ENCODE measurements around the gene CRK. TPM values are rescaled to one million over a fixed set of nuclear protein-coding genes. Genes with fewer than 3 reads are reported as not detected.

The CRK gene
- total RNA-seq, 2 donors from 2014 or later: 36.0 to 49.8 TPM

DNA sequence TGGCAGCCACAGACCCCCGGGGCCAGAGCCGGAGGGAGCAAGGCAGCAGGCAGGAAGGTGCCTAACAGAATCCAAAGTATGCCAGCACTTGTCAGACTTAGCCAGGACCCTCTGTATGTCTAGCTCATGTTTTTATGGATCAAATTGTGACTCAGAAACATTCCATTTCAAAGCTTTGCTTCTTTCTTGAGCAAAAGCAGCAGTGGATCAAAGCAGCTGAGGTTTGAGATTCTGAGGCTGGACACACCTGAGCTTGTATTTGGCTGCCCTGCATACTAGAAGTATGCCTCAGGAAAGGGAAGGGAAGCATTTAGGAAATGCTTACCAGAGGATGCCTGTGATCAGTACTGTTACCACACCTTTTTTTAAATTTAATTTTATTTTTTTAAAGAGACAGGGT, 42.2 kb upstream of the CRK start:
- peaks cover 8% of the 10 kb centered on the region for H3K36me3 ChIP-seq
- no peak overlapping the region for H3K27ac ChIP-seq
- H3K4me1 ChIP-seq: peaks cover 0 to 64% of the 10 kb centered on the region in 2 donors
- no peaks in the 10 kb centered on the region for H3K27me3 ChIP-seq
- no peaks in the 10 kb centered on the region for H3K9me3 ChIP-seq
- DNase-seq (ENCODE audit: low spot score): no peak
- TF ChIP-seq, protein P1, sequence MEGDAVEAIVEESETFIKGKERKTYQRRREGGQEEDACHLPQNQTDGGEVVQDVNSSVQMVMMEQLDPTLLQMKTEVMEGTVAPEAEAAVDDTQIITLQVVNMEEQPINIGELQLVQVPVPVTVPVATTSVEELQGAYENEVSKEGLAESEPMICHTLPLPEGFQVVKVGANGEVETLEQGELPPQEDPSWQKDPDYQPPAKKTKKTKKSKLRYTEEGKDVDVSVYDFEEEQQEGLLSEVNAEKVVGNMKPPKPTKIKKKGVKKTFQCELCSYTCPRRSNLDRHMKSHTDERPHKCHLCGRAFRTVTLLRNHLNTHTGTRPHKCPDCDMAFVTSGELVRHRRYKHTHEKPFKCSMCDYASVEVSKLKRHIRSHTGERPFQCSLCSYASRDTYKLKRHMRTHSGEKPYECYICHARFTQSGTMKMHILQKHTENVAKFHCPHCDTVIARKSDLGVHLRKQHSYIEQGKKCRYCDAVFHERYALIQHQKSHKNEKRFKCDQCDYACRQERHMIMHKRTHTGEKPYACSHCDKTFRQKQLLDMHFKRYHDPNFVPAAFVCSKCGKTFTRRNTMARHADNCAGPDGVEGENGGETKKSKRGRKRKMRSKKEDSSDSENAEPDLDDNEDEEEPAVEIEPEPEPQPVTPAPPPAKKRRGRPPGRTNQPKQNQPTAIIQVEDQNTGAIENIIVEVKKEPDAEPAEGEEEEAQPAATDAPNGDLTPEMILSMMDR (IDR thresholded peaks at IDR 0.05): no peak
- H3K4me3 ChIP-seq: no peak overlapping the region

DNA sequence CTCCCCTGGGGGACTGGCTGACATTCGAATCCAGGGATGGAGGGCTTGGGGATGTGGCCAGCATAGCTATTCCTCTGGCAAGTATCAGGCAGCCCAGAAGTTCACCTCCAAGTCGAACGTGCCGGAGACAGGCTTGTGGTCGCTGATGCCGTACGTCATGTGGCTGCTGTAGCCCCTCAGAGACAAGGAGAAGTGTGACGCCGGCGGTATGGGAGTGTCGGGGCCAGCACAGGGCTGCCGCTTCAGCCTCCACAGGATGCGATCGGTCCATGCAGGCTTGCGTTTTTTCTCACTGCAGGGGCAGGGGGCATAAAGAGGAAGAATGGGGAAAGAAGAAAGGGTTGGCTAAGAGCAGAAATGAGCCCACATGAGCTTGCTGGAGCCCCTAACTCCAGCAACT, 41.8 kb upstream of the CRK start:
- Histone ChIP-seq H3K27ac (no peak overlapping the region), H3K27me3 (no peaks in the 10 kb centered on the region), H3K4me3 (no peak overlapping the region), H3K9me3 (no peaks in the 10 kb centered on the region), H3K36me3 (peaks cover 8% of the 10 kb centered on the region), H3K4me1 (peaks cover 0 to 68% of the 10 kb centered on the region in 2 donors)
- DNase-seq (ENCODE audit: low spot score): no peak
- TF ChIP-seq, protein P1 (IDR thresholded peaks at IDR 0.05): no peak

DNA sequence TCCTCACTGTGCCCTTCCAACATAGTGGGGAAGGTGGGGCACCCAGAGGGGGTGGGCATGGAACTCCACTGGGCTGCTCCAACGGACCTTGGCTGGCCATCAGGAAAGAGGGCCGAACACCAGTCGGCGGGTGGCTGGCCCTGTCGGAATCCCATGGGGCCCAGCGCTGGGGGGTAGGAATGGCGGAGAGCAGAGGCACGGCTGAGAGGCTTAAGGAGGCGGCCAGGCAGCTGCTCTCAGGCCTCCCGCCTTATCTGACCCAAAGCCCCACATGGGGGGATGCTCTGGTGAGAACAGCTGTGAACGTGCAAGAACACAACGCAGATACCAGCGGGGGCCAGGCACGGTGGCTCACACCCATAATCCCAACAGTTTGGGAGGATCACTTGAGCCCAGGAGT, 40.8 kb upstream of the CRK start:
- Histone ChIP-seq H3K36me3 (peaks cover 8% of the 10 kb centered on the region), H3K4me1 (peaks cover 0 to 78% of the 10 kb centered on the region in 2 donors), H3K9me3 (no peaks in the 10 kb centered on the region), H3K27ac (peak overlapping the region; percentile 98 to 99), H3K27me3 (no peaks in the 10 kb centered on the region), H3K4me3 (no peak overlapping the region)
- no peak for DNase-seq (ENCODE audit: low spot score)
- TF ChIP-seq, protein P1 (IDR thresholded peaks at IDR 0.05): no peak

DNA sequence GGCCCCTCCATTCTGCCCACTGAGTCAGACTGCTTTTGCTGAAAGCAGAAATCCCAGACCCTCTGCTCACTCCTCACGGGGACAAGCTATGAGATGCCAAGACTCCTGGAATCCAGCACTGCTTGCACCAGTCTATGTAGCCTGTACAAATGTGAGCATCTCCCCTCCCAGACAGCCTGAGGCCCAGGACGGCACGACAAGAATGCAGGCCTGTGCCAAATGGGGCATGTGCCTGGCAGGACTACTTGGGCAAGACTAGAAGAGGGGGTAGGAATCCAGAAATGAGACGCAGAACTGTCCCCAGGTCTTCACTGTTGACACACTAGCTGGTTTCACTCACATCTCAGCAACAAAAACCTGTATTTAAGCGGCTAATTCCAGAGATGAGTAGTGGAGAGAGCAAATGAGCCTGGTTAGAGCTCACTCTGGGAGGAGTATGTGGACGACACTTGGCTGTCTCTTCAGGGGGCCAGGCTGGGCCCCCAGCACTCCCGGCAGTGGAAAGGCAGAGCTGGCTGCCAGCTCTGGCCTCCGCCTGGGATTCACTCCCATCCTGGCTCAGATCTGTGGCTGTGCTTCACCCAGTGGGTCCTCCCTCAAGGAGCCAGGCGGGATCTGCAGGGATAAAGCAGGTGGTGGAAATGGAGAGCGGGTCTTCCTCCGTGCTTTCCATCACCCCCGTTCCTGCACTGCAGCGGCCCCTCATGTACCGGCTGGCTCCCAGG, 39.4 kb upstream of the CRK start:
- Histone ChIP-seq H3K36me3 (peaks cover 8% of the 10 kb centered on the region), H3K4me3 (no peak overlapping the region)

DNA sequence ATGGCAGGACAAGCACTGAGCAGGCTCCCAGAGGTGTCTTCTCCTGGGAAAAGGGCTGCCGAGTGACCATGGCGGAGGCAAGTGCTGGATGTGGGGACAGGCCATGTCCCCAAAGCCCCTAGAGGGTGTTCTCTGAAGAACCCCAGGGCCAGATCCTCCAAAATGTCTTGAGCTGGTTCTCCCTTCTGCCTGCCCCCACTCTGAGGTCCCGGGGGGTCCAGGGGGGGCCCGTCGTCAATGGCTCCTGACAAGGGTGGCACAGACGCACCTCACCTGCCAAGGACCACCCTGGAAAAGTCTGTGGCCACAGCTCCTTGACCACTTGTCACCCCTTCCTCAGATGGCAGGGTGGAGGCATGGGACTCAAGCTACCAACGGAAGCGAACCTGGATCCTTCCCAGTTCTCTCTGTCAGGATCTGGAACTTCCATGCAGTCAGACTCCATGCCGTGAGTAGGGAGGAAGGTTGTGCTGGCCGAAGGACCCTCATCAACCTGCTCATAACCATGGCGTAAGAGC, 38.8 kb upstream of the CRK start:
- TF ChIP-seq, protein P1 (IDR thresholded peaks at IDR 0.05): no peak
- H3K4me3 ChIP-seq: no peak overlapping the region

More for the DNA sequence above, 39.4 kb upstream of the CRK start:
- TF ChIP-seq, protein P1 (IDR thresholded peaks at IDR 0.05): no peak
- peaks cover 0 to 85% of the 10 kb centered on the region in 2 donors for H3K4me1 ChIP-seq
- peak overlapping the region; percentile 98 to 99 for H3K27ac ChIP-seq
- no peak for DNase-seq (ENCODE audit: low spot score)
- H3K27me3 ChIP-seq: no peaks in the 10 kb centered on the region
- H3K9me3 ChIP-seq: no peaks in the 10 kb centered on the region

More for the DNA sequence above, 38.8 kb upstream of the CRK start:
- Histone ChIP-seq H3K4me1 (peaks cover 0 to 90% of the 10 kb centered on the region in 2 donors), H3K36me3 (peaks cover 8% of the 10 kb centered on the region), H3K27me3 (no peaks in the 10 kb centered on the region), H3K27ac (peak overlapping the region; percentile 98 to 99), H3K9me3 (no peaks in the 10 kb centered on the region)
- no peak for DNase-seq (ENCODE audit: low spot score)
